Measurements from ENCODE around the gene ATP6V1B1.

Gene ATP6V1B1

GRCh38 chr2:70923378-70924015, 12.2 kb upstream of the ATP6V1B1 start:
- H3K27ac ChIP-seq: no peak overlapping the region
- no peak for DNase-seq (ENCODE audit: low read depth, low spot score)

GRCh38 chr2:70926042-70926441, 9.7 kb upstream of the ATP6V1B1 start:
- no peak for DNase-seq (ENCODE audit: low read depth, low spot score)
- no peak overlapping the region for H3K27ac ChIP-seq

DNA sequence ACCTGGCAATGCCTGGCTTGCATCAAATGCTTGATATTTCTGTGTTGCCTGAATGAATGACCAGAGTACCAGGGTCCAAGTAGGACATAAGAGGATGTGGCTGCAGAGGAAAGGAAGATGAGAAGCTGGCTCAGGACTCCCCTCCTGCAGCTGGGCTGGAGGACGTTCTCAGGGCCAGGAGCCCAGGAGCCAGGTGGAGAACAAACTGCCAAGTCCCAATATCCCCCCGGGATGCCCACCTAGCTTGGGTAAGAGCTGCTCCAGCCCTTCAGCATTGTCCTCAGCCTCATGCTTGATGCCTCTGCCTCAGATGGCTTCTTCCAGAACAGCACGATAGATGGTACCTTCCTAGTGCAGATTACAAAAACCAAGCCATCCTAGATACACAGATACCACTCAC, 8.6 kb upstream of the ATP6V1B1 start:
- no peak overlapping the region for H3K27ac ChIP-seq
- no peak for DNase-seq (ENCODE audit: low read depth, low spot score)

DNA sequence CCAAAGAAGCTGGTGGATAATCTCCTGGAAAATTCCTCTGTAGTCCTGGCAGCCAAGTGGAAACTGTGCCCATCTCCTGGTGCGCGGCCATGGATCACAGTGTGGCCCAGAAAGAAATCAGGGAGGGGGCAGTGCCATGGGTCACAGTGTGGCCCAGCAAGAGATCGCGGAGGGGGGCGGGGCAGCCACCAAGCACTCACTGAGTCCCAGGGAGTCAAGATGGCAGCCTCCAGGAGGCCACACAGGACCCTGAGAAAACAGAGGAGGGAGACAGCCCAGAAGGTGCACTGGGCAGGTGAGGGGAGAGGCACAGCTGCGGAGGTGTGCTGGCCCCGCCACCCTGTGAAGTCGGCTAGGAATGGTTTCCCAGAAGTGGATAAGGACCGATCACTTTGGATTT, 8.1 kb upstream of the ATP6V1B1 start:
- no peak overlapping the region for H3K27ac ChIP-seq
- no peak for DNase-seq (ENCODE audit: low read depth, low spot score)

- H3K27ac ChIP-seq: no peak overlapping the region
- no peak for DNase-seq (ENCODE audit: low read depth, low spot score)
Observed at GRCh38 chr2:70928366-70928765, 7.3 kb upstream of the ATP6V1B1 start.

DNA sequence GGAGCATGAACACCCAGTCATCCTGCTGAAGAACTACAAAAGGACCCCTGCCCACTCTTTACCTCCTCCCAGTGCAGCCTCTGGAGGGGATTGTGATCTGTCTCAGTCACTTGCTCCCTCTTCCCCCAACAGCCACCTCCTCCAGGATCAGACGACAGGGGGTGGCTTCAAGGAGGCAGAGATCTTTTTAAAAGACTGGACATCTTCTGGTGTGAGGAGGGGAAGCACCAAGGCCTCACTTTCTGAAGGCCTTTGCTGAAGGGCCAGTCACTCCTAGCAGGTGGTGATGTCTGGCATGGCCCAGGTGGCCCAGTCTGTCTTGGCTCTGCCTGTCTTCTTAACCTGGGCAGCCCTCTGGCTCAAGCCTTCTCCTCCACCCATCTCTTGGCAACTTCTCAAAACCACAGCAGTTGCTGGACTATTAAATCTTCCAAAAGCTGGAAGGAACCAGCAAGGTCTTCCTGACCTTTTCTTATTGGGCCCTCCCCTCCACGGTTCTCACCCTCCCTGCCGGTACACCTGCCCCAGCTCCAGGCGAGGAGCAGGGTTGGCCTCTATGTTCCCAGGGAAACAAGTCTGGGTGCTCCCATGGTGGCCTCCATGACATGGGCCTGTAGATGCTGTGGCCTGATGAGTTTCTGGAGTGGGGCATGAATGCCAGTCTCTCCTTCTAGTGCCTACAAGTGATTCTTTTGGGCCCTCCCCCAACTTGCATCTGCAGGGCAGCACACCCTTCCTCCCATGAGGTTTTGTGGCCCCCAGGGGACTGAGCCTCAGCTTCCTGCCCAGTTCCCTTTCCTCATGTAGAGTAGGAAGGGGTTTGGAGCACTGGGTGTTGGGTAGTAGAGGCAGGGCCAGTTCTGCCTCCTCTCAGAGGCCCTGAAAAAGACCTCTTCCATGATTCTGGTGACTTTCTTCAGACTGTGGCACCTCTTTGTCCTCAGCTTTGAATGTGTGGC, 5.0 kb upstream of the ATP6V1B1 start:
- DNase-seq (ENCODE audit: low read depth, low spot score): no peak
- no peak overlapping the region for H3K27ac ChIP-seq

DNA sequence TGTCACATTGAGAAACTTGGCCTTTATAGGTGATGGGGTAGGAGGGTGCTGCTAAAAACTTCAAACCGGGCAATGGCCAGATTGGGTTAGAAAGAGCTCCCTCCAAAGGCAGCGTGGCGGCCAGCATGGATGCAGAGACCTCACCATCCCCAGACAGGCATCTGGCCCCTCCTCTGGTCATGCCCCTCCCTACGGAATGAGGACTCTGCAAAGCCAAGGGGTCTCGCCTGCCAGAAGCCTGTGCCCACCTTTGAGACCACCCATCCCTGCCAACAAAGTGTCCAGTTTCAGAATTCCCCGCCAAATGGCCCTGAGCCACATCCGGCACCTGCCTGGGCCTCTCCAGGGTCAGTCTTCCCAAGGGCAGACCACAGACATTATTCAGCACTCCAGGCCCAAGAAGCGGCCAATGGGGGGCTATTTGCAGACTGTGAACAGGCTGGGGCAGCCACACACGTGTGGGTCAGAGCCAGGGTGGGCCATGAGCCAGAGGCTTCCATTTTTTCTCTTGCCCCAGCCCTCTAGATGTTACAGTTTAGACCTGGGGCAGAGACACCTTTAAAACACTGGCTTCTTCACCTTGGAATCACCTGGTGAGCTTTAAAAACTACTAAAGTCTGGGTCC, 4.2 kb upstream of the ATP6V1B1 start:
- H3K27ac ChIP-seq: no peak overlapping the region
- DNase-seq (ENCODE audit: low read depth, low spot score): no peak

DNA sequence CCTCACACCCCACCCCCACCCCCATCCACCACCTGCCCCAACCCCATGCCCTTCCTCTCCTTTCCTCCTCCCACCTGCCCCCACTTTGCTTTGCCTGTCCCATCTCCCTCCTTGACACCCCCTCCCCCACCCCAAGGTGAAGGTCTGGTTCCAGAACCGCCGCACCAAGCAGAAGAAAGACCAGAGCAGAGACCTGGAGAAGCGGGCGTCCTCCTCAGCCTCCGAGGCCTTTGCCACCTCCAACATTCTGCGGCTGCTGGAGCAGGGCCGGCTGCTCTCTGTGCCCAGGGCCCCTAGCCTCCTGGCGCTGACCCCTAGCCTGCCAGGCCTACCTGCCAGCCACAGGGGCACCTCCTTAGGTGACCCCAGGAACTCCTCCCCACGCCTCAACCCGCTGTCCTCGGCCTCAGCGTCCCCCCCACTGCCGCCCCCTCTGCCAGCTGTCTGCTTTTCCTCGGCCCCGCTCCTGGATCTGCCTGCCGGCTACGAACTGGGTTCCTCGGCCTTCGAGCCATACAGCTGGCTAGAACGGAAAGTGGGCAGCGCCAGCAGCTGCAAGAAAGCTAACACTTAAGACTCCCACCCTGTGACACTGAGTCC, 3.0 kb upstream of the ATP6V1B1 start:
- no peak overlapping the region for H3K27ac ChIP-seq
- no peak for DNase-seq (ENCODE audit: low read depth, low spot score)

DNA sequence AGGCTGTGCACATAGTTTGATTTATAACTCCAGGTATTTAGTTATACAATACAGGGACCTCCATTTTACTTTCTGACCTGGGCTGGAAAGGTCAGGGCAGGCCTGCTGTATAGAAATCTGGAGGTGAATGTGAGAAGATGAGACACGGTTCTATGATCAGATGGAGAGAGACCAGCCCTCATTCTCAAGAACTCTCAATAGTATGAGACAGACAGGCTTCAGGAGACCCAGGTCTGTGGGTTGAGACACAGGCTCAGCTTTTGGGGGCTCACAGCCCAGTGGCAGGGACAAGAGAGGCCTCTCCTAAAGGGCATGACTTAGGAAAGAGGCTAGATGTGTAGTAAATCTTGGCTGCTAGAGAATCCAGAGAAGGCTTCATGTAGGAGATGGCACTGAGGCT, 719 bp upstream of the ATP6V1B1 start:
- DNase-seq (ENCODE audit: low read depth, low spot score): no peak
- no peak overlapping the region for H3K27ac ChIP-seq

- no peak for DNase-seq (ENCODE audit: low read depth, low spot score)
- no peak overlapping the region for H3K27ac ChIP-seq
Observed at GRCh38 chr2:70936165-70936978, 672 bp downstream of the ATP6V1B1 start.

DNA sequence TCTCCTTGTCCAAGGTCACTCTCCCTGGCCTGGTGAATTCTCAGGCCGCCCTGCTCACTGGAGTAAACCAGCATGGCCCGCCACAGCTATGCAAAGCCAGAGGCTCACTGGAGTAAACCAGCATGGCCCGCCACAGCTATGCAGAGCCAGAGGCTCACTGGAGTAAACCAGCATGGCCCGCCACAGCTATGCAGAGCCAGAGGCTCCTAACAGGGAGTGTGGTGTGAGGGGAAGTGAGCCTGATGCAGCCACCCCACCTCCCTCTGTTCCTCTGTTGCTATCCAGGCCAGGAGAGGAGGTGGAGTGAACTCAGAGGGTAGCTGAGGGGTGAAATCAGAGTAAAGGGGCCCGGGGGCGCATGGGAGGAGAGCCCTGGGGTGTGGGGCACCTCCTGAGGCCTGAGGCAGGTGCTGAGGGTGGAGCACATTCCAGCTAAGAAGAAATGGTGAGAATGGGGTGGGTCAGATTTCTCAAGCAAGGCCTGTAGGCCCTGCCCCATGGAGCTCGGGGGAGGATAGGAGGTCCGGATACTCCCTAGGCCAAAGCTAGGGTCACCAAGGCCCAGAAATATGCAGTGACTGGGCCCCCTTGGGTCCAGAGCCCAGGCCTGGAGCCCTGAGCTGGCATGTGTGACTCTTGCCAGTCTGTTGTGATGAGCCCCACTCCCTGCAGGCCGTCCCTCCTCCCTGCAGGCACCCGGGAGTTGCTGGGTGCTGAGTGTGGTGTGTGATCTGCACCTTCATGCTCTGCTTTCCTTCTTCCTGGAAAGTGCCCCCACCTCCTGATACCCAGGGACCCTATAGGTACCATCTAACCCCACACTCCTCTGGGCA, 1.5 kb downstream of the ATP6V1B1 start:
- no peak for DNase-seq (ENCODE audit: low read depth, low spot score)

DNA sequence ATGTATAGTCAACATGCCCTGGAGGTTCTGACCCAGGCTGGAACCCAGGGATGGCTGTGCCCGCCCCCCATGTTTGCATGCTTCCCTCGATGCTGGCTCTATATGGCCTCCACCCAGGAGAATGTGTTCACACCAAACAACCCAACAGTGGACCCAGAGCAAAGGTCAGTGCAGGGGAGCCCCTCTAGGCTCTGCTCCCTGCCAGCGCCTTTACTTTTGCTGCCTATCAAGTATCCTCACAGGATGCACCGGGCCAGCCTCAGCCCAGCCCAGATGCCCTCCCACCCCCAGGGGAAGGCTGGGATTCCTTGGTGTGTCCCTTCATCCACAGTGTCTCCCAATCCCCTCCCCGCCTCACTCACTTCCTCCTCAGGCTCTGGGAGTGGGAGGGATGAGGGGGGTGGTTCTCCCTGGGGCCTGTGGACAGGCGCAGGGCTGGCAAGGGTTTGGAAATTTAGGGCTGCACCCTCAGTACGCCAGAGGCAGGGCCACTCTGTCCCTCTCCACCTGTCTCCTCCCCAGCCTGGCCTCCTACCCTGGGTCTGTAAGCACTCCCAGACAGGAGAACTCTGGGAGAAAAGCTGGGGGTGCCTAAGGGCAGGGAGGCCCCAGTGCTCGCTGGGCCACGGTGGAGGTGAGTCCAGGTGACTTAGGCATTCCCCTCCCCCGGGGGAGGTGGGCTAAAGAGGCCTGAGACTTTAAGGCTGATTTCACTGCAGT, 2.3 kb downstream of the ATP6V1B1 start:
- no peak overlapping the region for H3K27ac ChIP-seq
- no peak for DNase-seq (ENCODE audit: low read depth, low spot score)

More for the DNA sequence above, 1.5 kb downstream of the ATP6V1B1 start:
- H3K27ac ChIP-seq: no peak overlapping the region

GRCh38 chr2:70938586-70938950, 2.9 kb downstream of the ATP6V1B1 start:
- DNase-seq (ENCODE audit: low read depth, low spot score): no peak
- H3K27ac ChIP-seq: no peak overlapping the region

GRCh38 chr2:70939001-70939838, 3.5 kb downstream of the ATP6V1B1 start:
- DNase-seq (ENCODE audit: low read depth, low spot score): no peak
- no peak overlapping the region for H3K27ac ChIP-seq

DNA sequence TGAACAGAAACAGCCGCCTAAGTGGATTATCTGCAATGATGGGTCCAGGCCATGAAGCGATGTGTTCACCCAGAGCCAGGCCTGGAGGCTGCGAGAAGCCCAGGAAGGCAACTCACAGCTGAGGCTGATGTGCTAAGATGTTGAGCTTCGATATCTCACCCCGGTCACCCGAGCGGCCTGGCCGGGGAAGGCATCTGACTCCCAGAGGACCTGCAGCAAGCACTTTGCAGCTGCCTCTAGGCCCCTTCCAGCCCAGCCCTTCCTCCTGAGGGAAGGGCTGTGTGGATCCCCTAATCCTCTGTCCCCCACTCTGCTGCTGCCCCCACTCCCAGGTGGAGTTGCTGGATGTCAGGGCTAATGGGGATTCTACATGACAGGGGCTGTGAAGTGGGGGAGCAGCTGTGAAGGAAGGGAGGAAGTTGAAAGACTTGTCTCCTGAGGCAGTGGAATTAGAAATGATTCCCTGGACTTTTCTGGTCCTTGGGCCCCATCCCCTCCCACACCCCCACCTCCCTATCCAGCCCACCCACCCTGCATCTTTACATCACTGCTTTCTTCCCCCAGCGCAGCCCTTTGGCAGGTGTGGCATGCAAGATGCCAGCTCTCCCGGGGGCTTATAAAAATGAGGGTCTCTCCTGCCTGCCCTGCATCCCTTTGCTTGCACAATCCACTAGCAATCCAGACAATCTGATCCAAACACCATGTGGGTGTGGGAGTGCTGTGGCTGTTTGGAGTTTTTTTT, 4.3 kb downstream of the ATP6V1B1 start:
- H3K27ac ChIP-seq: no peak overlapping the region

GRCh38 chr2:70941186-70941585, 5.5 kb downstream of the ATP6V1B1 start:
- DNase-seq (ENCODE audit: low read depth, low spot score): no peak

More for the DNA sequence above, 4.3 kb downstream of the ATP6V1B1 start:
- DNase-seq (ENCODE audit: low read depth, low spot score): no peak

GRCh38 chr2:70941701-70942100, 6.0 kb downstream of the ATP6V1B1 start:
- no peak overlapping the region for H3K27ac ChIP-seq
- DNase-seq (ENCODE audit: low read depth, low spot score): no peak

More at GRCh38 chr2:70941186-70941585, 5.5 kb downstream of the ATP6V1B1 start:
- no peak overlapping the region for H3K27ac ChIP-seq
